ENCODE data around the gene PDZRN4. TPM values are rescaled to one million over a fixed set of nuclear protein-coding genes. Genes with fewer than 3 reads are reported as not detected.

The PDZRN4 gene
- total and polyA plus RNA-seq, 2 of the 4 experiments (the other 2 are of a cell fraction): not detected

GRCh38 chr12:41310367-41310766 is 122.2 kb downstream of the PDZRN4 start:
- H3K4ac ChIP-seq (ENCODE audit: low read depth, low read length): no peak overlapping the region
- no peak overlapping the region for H3K18ac ChIP-seq (ENCODE audit: low read depth, low read length)
- H2BK5ac ChIP-seq (ENCODE audit: low read depth, low read length, poor library complexity, severe bottlenecking): no peak overlapping the region
- no peaks in the 10 kb centered on the region for H3K36me3 ChIP-seq (ENCODE audit: control insufficient read depth, insufficient read depth, low read length)
- intact Hi-C loops (cut with micrococcal nuclease) (no loop called here), dilution Hi-C loops (cut with HindIII; ENCODE audit: low sequenced_read_pairs, unreplicated experiment) (no loop called here), in situ Hi-C loops (cut with MboI; ENCODE audit: low sequenced_read_pairs) (no loop called here)
- no peak for DNase-seq
- no peak overlapping the region for H3K9ac ChIP-seq (ENCODE audit: low read depth, low read length)
- H3K27me3 ChIP-seq (ENCODE audit: control insufficient read depth, insufficient read depth, low read length): no peaks in the 10 kb centered on the region
- BruUV-seq (replicated peaks): no TSS peak
- H2BK15ac ChIP-seq (ENCODE audit: low read depth, low read length): no peak overlapping the region
- CTCF ChIA-PET: interaction anchor here (1.3 kb wide), 1 partner anchor 21 kb away, joined by 3 read pairs; no protein-coding TSS in a partner anchor
- no peak overlapping the region for H3K27ac ChIP-seq (ENCODE audit: insufficient read depth, low read length)
- no peak overlapping the region for H2BK20ac ChIP-seq (ENCODE audit: low read depth, low read length)
- H3K9me3 ChIP-seq (ENCODE audit: control insufficient read depth, insufficient read depth, low read length): no peaks in the 10 kb centered on the region
- TF ChIP-seq CHD1 (IDR thresholded peaks at IDR 0.05; ENCODE audit: low read depth, low read length): no peak
- TF ChIP-seq ELK1 (IDR thresholded peaks at IDR 0.05; ENCODE audit: borderline replicate concordance, low read depth, low read length): no peak
- no peak for TF ChIP-seq CEBPB (IDR thresholded peaks at IDR 0.05; ENCODE audit: low read depth, low read length)
- no peak for TF ChIP-seq USF2 (IDR thresholded peaks at IDR 0.05; ENCODE audit: low read depth, low read length)
- TF ChIP-seq RAD21 (IDR thresholded peaks at IDR 0.05; ENCODE audit: low read length): no peak
- no peak for TF ChIP-seq MAZ (IDR thresholded peaks at IDR 0.05; ENCODE audit: borderline replicate concordance, low read depth, low read length)
- TF ChIP-seq MXI1 (IDR thresholded peaks at IDR 0.05; ENCODE audit: borderline replicate concordance, low read depth, low read length): no peak
- no peak for TF ChIP-seq FOS (IDR thresholded peaks at IDR 0.05; ENCODE audit: low read depth, low read length)
- TF ChIP-seq SMC3 (IDR thresholded peaks at IDR 0.05; ENCODE audit: low read depth, low read length): no peak
- TF ChIP-seq CTCF (conservative IDR thresholded peaks at IDR 0.05; ENCODE audit: low read depth, low read length): no peak
- TF ChIP-seq POLR2A (IDR thresholded peaks at IDR 0.05; ENCODE audit: low read depth, low read length): no peak
- TF ChIP-seq RFX5 (IDR thresholded peaks at IDR 0.05; ENCODE audit: low read depth, low read length): no peak
- TF ChIP-seq MAFK (IDR thresholded peaks at IDR 0.05; ENCODE audit: low read depth, low read length): no peak
- TF ChIP-seq BHLHE40 (IDR thresholded peaks at IDR 0.05; ENCODE audit: low read depth, low read length): no peak
- TF ChIP-seq RCOR1 (IDR thresholded peaks at IDR 0.05; ENCODE audit: insufficient replicate concordance, low read length): no peak
- H4K91ac ChIP-seq (ENCODE audit: insufficient read depth, low read depth, low read length): no peak overlapping the region
- H3K56ac ChIP-seq (ENCODE audit: extremely low read depth, insufficient read depth, low read length): no peak overlapping the region
- H2AK5ac ChIP-seq (ENCODE audit: low read depth, low read length): no peak overlapping the region
- H3K9me1 ChIP-seq (ENCODE audit: insufficient read depth, low read length): no peaks in the 10 kb centered on the region
- ATAC-seq (ENCODE audit: low read depth): no peak
- no peaks in the 10 kb centered on the region for H3K79me1 ChIP-seq (ENCODE audit: low read depth in 1 of 2, low read length in 2 of 2)
- H3K14ac ChIP-seq (replicated peaks; ENCODE audit: low read depth, low read length): no peak overlapping the region
- POLR2A ChIA-PET (ENCODE audit: unreplicated experiment): interaction anchor here (0.6 kb wide), 1 partner anchor 12 kb away, joined by 6 read pairs; no protein-coding TSS in a partner anchor
- H4K5ac ChIP-seq (ENCODE audit: low read depth, low read length): no peak overlapping the region
- WGBS, 2 experiments (ENCODE audit: extremely low coverage in 2 of 2, insufficient read length in 1 of 2): no CpG with 5 or more reads among the region's 2 CpGs
- H2AFZ ChIP-seq (replicated peaks; ENCODE audit: low read length, poor library complexity): no peak overlapping the region
- H4K8ac ChIP-seq (ENCODE audit: low read depth in 2 of 2, low read length in 2 of 2): no peak overlapping the region
- no peak overlapping the region for H2BK120ac ChIP-seq (ENCODE audit: low read depth, low read length)
- H3K4me3 ChIP-seq (ENCODE audit: insufficient read depth, low read depth, low read length): no peak overlapping the region
- no peak overlapping the region for H2AK9ac ChIP-seq (replicated peaks; ENCODE audit: low read depth, low read length, poor library complexity)
- H3K4me2 ChIP-seq (ENCODE audit: low read depth, low read length): no peak overlapping the region
- no peaks in the 10 kb centered on the region for H3K4me1 ChIP-seq (ENCODE audit: control insufficient read depth, insufficient read depth, low read length)
- no peak overlapping the region for H3K23ac ChIP-seq (ENCODE audit: low read depth, low read length)
- no peaks in the 10 kb centered on the region for H4K20me1 ChIP-seq (ENCODE audit: insufficient read depth, low read length)

All from IMR-90 (cell line).